Fibroblast of mammary gland (primary cell): ENCODE data around the gene CARD14.

Source experiments
- DNase-seq: peaks from one replicate; pipeline ENCODE4 v3.0.0-alpha.2; 2010; ENCODE audit warnings: low read depth
- H3K4me3 ChIP-seq: 2 replicates; pipeline ENCODE4 v1.5.1; 2011; ENCODE audit warnings: low read depth, mild to moderate bottlenecking, low read length, moderate library complexity; ENCODE audit not compliant: control insufficient read depth
- TF ChIP-seq, protein P1 (sequence below): conservative IDR thresholded peaks from 2 replicates; pipeline ENCODE4 v1.5.1; 2011; ENCODE audit warnings: low read depth, low read length, inconsistent platforms; ENCODE audit not compliant: control insufficient read depth, insufficient read depth

The CARD14 gene

GRCh38 chr17:80138856-80139426 lies 30.9 kb upstream of the CARD14 start:
- DNase-seq: no peak
- TF ChIP-seq, protein P1, sequence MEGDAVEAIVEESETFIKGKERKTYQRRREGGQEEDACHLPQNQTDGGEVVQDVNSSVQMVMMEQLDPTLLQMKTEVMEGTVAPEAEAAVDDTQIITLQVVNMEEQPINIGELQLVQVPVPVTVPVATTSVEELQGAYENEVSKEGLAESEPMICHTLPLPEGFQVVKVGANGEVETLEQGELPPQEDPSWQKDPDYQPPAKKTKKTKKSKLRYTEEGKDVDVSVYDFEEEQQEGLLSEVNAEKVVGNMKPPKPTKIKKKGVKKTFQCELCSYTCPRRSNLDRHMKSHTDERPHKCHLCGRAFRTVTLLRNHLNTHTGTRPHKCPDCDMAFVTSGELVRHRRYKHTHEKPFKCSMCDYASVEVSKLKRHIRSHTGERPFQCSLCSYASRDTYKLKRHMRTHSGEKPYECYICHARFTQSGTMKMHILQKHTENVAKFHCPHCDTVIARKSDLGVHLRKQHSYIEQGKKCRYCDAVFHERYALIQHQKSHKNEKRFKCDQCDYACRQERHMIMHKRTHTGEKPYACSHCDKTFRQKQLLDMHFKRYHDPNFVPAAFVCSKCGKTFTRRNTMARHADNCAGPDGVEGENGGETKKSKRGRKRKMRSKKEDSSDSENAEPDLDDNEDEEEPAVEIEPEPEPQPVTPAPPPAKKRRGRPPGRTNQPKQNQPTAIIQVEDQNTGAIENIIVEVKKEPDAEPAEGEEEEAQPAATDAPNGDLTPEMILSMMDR: no peak
- H3K4me3 ChIP-seq: no peak overlapping the region

DNA sequence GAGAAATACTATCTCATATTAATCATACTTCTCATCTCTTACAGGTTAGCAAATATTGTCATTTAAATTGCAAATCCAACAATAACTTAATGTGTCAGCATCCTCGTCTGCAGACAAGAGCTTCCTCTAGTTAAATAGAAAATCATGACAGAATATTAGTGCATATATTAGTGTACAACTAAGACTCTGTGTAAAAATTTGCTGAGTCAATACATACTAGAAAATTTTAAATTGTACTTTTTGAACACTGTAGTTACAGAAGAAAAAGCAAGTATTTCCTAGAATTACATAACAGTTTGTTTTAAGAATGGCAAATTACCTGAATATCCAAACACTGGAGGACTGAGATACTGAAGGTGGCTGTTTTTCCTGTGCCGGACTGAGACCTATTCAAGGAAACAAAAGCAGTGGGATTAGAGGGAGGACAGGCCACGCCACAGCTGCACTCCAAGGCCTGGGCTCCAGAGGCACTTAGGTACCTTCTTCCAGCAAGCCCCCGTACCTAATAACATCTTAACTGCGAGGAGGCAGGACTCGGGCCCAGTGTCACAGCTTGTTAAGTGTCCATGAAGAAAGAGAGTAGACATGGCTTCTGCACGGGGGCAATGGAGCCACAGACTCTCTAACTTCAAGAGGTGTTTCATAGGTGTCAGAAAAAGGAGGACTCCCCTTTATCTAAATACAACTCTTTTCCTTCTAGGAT lies 28.2 kb upstream of the CARD14 start:
- TF ChIP-seq, protein P1: no peak
- DNase-seq: no peak

GRCh38 chr17:80142929-80143328 lies 26.9 kb upstream of the CARD14 start:
- H3K4me3 ChIP-seq: no peak overlapping the region
- no peak for DNase-seq
- TF ChIP-seq, protein P1: no peak

More for the DNA sequence above, 28.2 kb upstream of the CARD14 start:
- no peak overlapping the region for H3K4me3 ChIP-seq

DNA sequence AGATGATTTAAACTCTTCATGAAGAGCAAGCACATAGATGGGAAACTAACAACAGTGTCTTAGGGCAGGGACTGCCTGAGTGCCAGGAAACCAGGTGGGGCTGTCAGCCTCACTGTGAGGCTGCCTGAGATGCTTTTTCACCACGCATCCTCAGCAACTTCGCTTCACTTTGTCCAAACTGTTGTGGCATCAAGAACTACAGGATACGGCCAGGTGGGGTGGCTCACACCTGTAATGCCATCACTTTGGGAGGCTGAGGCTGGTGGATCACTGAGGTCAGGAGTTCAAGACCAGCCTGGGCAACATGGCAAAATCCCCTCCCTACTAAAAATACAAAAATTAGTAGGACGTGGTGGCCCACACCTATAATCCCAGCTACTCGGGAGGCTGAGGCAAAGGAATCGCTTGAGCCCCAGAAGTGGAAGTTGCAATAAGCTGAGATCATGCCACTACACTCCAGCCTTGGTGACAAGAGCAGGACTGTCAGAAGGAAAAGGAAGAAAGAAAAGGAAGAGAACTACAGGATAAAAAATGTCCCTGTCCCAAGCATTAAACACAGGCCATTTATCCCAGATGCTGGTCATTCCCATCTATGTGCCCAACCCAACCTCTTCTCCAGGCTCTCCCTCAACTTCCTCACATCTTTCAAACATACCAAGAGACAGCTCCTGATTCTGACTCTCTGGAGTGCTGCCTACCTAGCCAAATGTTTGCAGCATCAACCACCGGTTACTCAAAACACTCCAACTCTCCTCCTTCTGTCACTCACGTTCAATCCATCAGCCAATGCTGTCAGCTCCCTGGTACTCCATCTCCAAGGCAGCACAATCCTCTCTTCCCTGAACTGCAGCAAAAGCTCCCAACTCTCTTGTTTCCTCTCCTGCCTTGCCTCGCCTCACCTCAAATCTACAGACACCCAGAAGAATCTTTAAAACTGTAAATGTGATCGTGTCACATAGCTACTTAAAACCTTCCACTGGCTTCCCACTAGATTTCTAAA lies 24.5 kb upstream of the CARD14 start:
- peak overlapping the region; percentile 87 for H3K4me3 ChIP-seq
- no peak for DNase-seq
- TF ChIP-seq, protein P1: no peak

- TF ChIP-seq, protein P1: no peak
- peak overlapping the region; percentile 87 for H3K4me3 ChIP-seq
- no peak for DNase-seq
Measured at GRCh38 chr17:80146121-80147034, 23.5 kb upstream of the CARD14 start.
